Posterior cingulate gyrus (tissue), 11 donors: ENCODE measurements around the gene SH3PXD2A.

Experiments used
- DNase-seq, 10 donors: peaks; one replicate each; pipeline versions ENCODE4 v3.0.0 to v3.0.0-alpha.2; 2020 to 2021; ENCODE audit warnings: mixed read lengths in 3 of 10
- intact Hi-C: fragments of 100-400 bp; cut with DNase I; formaldehyde crosslinking; loops from one replicate; pipeline ENCODE4 v1.15.1; 2023

The SH3PXD2A gene

GRCh38 chr10:103548581-103549348, 306.6 kb downstream of the SH3PXD2A start:
- intact Hi-C loops = no loop called here
- peak in 1 of 10 donors; percentile 60 for DNase-seq

- no peak for DNase-seq
- intact Hi-C loops = no loop called here
Measured at GRCh38 chr10:103548006-103548405, 307.4 kb downstream of the SH3PXD2A start.

GRCh38 chr10:103547391-103547946, 307.9 kb downstream of the SH3PXD2A start:
- intact Hi-C loops = no loop called here
- DNase-seq = peak in 3 of 10 donors; percentile 25 to 85 (median 79)

GRCh38 chr10:103546401-103546800, 309.0 kb downstream of the SH3PXD2A start:
- DNase-seq = peak in 1 of 10 donors; percentile 9
- intact Hi-C loops = no loop called here

GRCh38 chr10:103545771-103546281, 309.6 kb downstream of the SH3PXD2A start:
- DNase-seq = peak in 1 of 10 donors; percentile 60
- intact Hi-C loops = no loop called here

GRCh38 chr10:103545366-103545765, 310.0 kb downstream of the SH3PXD2A start:
- intact Hi-C loops = no loop called here
- DNase-seq = peak in 1 of 10 donors; percentile 33

GRCh38 chr10:103544657-103545310, 310.6 kb downstream of the SH3PXD2A start:
- DNase-seq = peak in 1 of 10 donors; percentile 25
- intact Hi-C loops = loop anchor here (5.0 kb wide), 1 partner anchor 52 kb away; the partner anchor contains the start of gene NEURL1
